ENCODE data around the gene GALNT18. TPM values are rescaled to one million over a fixed set of nuclear protein-coding genes. Genes with fewer than 3 reads are reported as not detected.

GALNT18 gene
- total RNA-seq, 4 donors from 2014 or later, result 7.8 to 57.1 (median 17.8) TPM

DNA sequence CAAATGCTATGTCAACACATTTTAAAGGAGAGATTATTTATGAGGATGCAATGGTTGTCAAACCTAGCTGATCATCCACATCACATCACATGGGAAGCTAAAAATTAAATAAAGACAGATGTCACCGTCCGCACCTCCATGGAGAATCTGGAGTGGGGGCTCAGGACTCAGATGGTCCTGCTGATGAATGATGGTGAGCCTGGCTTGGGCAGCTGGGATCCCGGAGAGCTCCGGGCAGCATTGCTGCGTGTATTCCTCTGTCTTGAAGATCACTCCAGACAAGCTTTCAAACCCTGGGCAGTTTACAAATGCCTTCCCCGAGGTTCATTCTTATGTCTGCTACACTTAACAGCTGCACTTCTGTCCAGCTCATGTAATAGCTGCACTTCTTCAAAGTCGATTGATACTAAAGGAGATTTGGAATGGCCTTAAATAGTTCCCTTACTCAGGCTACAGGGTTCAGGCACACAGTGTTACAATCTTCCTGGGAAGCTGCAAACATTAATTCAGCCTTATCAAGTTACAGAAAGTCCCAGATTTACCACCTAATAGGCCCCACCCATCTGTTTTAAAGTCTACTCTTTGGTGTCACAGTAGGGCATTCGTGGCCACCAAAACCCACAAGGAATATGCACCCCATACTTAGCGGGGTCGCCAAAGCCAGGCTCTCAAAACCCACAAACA, 234.0 kb downstream of the GALNT18 start:
- TF ChIP-seq, protein P1, sequence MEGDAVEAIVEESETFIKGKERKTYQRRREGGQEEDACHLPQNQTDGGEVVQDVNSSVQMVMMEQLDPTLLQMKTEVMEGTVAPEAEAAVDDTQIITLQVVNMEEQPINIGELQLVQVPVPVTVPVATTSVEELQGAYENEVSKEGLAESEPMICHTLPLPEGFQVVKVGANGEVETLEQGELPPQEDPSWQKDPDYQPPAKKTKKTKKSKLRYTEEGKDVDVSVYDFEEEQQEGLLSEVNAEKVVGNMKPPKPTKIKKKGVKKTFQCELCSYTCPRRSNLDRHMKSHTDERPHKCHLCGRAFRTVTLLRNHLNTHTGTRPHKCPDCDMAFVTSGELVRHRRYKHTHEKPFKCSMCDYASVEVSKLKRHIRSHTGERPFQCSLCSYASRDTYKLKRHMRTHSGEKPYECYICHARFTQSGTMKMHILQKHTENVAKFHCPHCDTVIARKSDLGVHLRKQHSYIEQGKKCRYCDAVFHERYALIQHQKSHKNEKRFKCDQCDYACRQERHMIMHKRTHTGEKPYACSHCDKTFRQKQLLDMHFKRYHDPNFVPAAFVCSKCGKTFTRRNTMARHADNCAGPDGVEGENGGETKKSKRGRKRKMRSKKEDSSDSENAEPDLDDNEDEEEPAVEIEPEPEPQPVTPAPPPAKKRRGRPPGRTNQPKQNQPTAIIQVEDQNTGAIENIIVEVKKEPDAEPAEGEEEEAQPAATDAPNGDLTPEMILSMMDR (IDR thresholded peaks at IDR 0.05; ENCODE audit: low read depth), result no peak

DNA sequence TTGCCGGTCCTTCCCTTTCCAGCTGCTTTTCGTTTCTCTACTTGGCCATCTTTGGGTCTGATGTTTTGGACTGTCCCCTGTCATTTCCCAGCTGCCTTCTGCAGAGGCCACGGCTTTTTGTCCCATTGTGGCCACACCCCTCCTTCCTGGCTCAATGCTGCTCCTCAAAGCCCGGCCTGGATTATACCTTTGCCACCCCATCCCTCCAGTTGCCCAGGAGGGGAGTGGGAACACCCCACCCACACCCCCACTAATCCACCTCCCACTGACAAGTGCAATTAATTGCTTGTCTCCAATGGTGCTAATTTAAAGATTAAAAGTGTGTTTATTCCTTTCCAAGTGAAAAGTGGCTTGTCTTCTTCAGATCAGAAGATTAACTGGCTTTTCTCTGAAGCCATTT, 234.6 kb downstream of the GALNT18 start:
- TF ChIP-seq, protein P1 (IDR thresholded peaks at IDR 0.05; ENCODE audit: low read depth), result no peak

DNA sequence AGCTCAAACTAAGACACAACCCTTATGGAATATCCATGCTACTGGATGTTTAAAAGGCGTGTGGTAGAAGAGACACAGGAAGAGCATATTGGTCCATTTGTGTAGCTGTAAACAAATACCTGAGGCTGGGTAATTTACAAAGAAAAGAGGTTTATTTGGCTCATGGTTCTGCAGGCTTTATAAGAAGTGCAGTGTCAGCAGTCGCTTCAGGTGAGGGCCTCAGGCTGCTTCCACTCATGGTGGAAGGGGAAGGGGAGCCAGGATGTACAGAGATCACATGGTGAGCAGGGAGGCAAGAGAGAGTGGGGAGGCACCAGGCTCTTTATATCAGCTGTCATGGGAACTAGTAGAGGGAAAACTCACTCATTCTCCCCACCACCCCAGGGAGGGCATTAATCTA, 237.0 kb downstream of the GALNT18 start:
- TF ChIP-seq, protein P1 (IDR thresholded peaks at IDR 0.05; ENCODE audit: low read depth), result no peak

DNA sequence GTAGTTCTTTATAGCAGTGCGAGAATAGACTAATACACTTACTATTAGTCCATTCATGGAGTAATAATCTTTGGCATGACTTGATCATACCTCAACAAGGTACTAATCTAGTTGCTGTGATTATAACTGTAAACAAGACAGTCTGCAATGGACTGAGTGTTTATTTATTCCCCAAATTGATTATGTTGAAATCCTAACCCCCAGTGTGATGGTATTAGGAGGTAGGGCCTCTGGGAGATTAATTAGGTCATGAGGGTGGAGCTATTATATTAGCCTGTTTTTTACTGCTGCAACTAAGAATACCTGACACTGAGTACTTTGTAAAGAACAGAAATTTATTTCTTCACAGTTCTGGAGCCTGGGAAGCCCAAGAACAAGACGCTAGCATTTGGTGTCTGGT, 237.8 kb downstream of the GALNT18 start:
- TF ChIP-seq, protein P1 (IDR thresholded peaks at IDR 0.05; ENCODE audit: low read depth), result no peak

DNA sequence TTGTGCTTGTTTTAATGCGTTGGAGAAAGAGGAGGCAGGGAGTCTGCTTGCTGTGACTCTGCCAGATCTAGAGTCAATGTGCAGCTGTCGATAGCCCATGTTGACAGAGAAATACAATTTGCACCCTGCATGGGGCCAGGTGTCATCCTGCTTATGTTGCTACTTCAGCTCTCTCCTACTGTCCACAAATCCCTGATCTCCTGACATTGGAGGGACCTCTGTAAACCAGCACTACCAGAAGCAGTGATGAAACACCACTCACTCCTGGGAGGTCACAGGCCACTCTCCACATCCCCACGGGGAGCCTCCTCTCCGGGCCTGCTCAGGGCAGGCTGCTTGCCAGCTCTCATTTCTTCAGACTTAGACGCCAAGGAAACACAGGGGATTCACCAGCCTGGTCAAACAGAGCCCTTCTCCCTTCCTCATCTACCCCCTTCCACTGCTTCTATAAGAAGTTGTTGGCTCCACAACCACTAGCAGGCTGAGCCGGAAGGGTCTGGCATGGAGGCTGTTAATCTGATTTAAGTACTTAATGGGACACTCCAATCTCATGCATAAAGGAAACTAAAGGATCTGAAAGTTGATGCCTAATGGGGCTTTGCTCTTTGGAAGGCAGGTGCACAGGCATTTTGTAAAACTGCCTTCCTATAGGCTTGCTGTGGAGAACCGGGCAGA, 238.8 kb downstream of the GALNT18 start:
- TF ChIP-seq, protein P1 (IDR thresholded peaks at IDR 0.05; ENCODE audit: low read depth), result no peak

DNA sequence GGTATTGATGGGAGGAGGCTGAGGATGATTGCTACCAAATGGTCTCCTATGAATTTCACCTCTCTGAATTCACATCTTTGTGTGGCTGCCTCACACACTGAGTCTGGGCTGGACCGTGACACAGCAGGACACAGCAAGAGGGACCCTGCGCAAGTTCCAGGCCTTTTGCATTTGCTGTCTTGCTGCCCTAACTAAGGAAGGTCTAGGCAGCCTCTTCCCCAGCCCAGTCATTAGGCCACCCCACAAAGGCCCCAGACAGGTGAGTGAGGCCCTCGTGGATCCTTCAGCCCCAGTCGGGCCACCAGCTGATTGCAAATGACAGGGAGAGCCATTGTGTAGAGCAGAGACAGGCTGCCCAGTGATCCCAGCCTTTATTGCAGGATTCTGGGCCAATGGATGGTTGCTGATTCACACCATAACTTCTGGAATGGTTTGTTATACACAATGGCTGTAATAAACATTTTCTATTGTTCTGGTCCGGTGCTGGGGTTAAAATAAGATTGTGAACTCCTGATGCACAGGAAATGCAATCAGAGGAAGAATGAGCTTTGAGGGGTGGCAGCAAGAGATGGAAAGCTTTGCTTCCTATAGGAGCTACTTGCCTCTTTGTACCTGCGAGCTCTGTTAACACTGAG, 240.2 kb downstream of the GALNT18 start:
- TF ChIP-seq, protein P1 (IDR thresholded peaks at IDR 0.05; ENCODE audit: low read depth), result no peak

DNA sequence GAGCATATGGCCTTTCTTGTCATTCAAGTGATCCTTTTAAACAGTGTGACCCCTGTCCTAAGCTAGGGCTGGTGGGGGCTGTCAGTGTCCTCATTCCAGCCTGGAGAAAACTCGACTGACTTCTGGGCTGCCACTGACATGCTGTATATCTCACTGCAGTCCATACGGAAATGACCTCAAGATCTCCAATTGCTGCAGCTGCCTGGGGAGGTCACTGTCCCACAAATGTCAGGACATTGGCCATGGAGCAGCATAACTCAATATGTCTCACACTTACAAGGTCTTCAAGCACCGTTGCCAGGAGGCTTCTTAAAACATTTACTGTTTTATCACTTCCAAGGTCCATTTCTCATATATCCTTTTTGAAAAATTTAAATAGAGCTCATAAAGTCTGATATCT, 240.9 kb downstream of the GALNT18 start:
- TF ChIP-seq, protein P1 (IDR thresholded peaks at IDR 0.05; ENCODE audit: low read depth), result no peak

Data from subcutaneous adipose tissue (tissue), 4 donors.